Activated CD8-positive, alpha-beta memory T cell treated with anti-CD3 and anti-CD28 coated beads for 48 hours (primary cell): ENCODE data around the gene SPACA4.
"Not testable (repeated sequence)": the region's sequence is repeated elsewhere in the genome, so short reads cannot be mapped to it uniquely, and the experiment has no call there.

Experiments used
- DNase-seq, 3 experiments: peaks; one replicate each; pipeline ENCODE4 v3.0.0-alpha.2; 2020; ENCODE audit warnings: low read depth in 2 of 3, low spot score in 2 of 3

The SPACA4 gene

GRCh38 chr19:48618278-48618915, 11.9 kb downstream of the SPACA4 start:
- DNase-seq, result no peak

- peak; percentile 89 to 93 (median 92) for DNase-seq
These were observed 12.6 kb downstream of the SPACA4 start, which contains the start of the genes RPL18 and SPHK2 for GRCh38 chr19:48618916-48619691. Gene RPL18, minus strand, starts transcription at chr19:48619178. Its CDS starts 35 bp downstream, at chr19:48619143. Gene SPHK2, plus strand, starts transcription at chr19:48619506. Its CDS starts 1,009 bp downstream, at chr19:48620515.

DNA sequence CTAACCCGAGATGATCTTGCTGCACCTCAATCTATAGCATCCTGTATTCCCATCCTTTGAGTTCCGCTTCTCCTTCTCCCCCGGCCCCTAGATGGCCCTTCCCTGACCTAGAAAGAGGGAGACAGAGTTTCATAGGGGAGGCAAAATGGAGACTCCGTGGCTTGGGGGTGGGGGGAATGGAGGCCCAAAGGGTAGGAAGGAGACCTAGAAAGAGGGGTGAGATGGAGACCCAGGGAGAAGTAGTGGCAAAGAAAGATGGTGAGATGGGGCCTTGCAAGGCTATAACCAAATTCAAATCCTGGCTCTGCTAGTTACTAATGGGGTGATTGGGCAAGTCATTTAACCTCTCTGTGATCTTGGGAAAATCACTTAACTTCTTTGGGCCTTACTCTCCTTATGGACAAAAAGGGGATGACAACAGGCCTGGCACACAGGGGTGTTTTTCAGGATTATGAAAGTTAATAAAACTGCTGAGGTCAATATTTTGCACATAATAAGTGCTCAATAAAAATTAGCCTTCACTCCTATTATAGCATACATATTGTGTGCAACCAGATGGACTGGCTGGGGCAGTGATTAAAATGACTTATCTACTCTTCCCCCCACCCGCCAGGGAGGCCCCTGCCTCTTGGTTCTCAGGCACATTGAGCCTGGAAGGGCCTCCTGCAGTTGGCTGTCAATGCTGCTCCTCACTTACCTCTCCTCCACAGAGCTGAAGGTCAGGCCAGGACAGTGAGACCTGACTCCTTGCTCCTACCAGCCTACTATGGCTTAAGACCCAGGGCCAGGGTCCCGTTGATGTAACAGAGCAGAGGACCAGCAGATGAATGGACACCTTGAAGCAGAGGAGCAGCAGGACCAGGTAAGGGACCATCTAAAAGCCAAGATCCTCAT, 13.4 kb downstream of the SPACA4 start:
- DNase-seq, result no peak

DNA sequence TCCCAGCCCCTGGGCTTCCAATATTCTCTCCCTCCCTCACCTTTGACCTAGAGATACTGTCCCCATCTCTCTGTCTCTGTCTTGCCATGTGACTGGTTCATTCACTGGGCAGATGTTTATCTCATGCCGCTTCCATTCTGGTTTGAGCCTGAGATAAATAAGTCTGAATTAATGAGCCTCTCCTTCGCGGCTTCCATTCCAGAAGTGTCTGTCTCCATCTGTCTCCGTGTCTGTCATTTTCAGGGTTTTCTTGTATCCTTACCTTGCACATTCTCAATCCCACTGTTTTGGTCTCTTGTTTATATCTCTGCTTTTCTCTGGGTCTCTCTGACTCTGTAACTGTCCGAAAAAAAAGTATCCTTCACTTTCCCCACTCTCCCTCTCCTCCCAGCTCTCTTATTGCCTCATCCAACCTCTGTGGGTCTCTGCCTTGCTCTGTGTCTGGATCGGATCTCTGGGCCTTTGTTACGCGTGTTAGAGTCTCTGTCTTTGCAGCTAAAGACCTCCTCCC, 17.1 kb downstream of the SPACA4 start:
- DNase-seq, result no peak

DNA sequence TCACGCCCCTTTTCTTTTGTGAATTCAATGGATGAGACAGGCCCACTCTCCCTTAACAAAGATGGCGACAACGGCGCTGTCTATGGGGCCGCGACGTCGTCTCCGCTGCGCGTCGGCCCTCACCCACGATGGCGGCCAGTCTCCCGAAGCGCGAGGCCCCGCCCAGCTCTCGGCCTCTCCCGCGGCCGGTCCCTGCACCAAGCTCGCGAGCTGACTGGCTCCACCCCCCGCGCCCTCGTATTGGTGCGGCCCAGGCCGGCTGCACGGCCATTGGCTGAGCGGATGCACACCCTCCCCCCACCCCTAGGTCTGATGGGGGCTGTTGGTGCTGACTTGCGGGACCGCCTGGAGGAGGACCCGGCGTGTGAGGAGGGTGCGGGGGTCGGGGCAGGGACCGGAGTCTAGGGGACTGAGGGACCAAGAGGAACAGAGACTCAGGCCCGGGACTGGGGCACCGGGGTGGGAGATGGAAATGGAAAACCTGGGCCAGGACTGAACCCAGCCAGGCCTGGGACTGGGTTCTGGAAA, 17.6 kb downstream of the SPACA4 start:
- DNase-seq, result peak in 2 of 3 experiments; percentile 90 to 96

DNA sequence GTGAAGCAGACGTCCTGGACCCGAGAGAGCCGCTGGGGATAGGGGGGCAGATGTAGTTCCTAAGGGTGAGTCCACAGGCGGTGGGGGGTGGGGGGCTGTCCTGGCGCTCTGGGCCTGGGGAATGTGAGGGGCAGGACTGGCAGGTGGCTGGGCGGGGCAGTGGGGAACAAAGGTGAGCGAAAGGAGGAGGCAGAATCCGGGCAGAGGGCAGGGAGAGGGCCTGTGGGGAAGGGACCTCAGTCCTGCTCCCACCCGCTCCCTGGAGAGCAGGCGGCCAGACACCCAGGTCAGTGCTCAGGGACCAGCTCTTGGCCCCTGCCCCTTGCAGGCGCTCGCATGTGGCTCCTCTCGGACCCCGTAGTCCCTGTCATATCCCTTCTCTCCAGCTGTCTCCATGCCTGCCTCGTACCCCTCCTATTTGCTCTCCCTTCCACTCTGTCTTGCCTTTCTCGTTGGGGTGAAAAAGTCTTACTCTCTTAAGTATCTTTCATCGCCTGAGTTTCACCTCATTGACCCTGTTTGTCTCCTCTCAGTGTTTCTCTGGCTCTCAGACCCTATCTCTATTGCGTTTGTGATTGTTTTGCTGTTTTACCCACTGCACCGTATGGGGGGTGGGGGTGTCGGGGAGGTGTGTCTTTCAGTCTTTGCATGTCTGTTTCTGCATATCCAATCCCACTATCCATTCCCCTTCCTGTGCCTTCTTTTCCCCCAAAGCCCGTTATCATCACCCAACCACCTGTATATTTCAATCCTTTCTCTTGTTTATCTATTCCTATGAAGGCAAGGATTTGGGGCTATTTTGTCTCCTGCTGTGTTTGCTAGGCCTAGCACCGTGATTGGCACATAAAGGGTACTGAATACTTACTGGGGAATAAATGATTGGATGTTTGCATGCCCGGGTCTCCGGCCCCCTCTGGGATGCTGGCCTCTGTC, 18.5 kb downstream of the SPACA4 start:
- no peak for DNase-seq

GRCh38 chr19:48625891-48626327, 19.4 kb downstream of the SPACA4 start:
- no peak for DNase-seq

GRCh38 chr19:48627201-48627864, 20.8 kb downstream of the SPACA4 start:
- no peak for DNase-seq

DNA sequence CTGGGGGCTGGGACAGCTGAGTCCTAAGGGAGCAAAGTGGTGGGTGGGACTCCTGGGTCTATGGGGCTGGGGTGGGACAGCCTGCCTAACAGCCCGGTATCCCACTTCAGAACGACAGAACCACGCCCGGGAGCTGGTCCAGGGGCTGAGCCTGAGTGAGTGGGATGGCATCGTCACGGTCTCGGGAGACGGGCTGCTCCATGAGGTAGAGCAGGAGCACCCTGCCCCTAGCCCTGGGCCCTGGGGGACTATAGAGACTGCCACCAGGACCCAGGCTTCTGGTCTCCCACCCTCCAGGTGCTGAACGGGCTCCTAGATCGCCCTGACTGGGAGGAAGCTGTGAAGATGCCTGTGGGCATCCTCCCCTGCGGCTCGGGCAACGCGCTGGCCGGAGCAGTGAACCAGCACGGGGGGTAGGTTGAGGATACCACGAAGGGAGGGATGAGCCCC, 21.3 kb downstream of the SPACA4 start:
- DNase-seq, result no peak

- no peak for DNase-seq
These were observed 22.1 kb downstream of the SPACA4 start for GRCh38 chr19:48628486-48629296.

GRCh38 chr19:48629297-48629598, 22.7 kb downstream of the SPACA4 start:
- DNase-seq, result no peak

DNA sequence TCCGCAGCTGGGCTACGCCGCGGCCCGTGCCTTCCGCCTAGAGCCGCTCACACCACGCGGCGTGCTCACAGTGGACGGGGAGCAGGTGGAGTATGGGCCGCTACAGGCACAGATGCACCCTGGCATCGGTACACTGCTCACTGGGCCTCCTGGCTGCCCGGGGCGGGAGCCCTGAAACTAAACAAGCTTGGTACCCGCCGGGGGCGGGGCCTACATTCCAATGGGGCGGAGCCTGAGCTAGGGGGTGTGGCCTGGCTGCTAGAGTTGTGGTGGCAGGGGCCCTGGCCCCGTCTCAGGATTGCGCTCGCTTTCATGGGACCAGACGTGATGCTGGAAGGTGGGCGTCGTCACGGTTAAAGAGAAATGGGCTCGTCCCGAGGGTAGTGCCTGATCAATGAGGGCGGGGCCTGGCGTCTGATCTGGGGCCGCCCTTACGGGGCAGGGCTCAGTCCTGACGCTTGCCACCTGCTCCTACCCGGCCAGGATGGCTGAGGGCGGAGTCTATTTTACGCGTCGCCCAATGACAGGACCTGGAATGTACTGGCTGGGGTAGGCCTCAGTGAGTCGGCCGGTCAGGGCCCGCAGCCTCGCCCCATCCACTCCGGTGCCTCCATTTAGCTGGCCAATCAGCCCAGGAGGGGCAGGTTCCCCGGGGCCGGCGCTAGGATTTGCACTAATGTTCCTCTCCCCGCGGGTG, 23.2 kb downstream of the SPACA4 start:
- no peak for DNase-seq

DNA sequence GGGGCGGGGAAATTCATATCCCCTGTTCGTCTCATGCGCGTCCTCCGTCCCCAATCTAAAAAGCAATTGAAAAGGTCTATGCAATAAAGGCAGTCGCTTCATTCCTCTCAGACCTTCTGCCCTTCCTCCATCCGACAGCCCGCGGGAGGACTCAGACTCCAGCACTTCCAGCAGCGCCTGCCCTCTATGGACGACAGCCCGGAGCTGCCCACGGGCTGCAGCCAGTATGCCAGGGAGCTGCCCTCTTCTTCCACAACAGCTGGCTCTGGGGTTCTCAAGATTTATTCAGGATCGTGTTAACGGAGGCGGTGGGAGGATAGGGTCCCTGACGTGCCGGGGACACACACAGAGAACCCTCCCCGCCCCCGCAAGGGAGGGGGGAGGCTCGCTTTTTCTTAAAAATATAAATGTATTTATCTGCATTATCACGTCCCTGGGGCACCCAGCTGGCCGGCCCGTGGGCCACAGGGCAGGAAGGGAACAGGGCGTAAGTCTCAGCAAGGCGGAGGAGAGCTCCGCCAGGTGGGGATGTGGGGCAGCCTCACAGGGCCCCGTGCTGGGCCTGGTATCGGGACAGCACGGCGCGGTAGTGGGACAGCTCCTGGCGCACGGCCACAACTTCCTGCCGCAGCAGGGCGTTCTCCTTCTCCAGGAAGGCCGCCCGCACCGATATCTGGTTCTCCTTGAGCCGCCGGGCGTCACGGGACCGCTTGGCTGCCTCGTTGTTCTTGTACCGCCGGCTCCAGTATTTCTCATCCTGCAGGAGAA, 23.9 kb downstream of the SPACA4 start:
- DNase-seq, result no peak

GRCh38 chr19:48631225-48631624, 24.7 kb downstream of the SPACA4 start:
- no peak for DNase-seq

DNA sequence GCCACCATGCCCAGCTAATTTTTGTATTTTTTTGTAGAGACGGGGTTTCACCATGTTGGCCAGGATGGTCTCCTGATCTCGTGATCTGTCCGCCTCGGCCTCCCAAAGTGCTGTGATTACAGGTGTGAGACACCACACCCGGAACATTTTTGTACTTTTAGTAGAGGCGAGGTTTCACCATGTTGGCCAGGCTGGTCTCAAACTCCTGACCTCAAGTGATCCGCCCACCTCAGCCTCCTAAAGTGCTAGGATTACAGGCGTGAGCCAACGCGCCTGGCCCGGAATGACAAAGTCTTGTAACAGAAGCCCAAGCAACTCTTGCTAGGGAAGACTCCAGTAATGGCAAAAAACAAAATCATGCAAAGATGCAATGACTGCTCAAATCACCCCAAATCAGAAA, 25.7 kb downstream of the SPACA4 start:
- DNase-seq, result not testable (repeated sequence)

- no peak for DNase-seq
These were observed 26.2 kb downstream of the SPACA4 start for GRCh38 chr19:48632692-48633147.
